HL-60/S4 (cell line): Measurements from ENCODE around the gene GPR52.
"Not testable (repeated sequence)": the region's sequence is repeated elsewhere in the genome, so short reads cannot be mapped to it uniquely, and the experiment has no call there.

ENCODE experiments used
- in situ Hi-C: fragments of 300-500 bp; cut with MboI; formaldehyde crosslinking; loops from 2 replicates; pipeline ENCODE4 v1.14.3; 2022; ENCODE audit warnings: low sequenced_read_pairs

Gene GPR52, protein sequence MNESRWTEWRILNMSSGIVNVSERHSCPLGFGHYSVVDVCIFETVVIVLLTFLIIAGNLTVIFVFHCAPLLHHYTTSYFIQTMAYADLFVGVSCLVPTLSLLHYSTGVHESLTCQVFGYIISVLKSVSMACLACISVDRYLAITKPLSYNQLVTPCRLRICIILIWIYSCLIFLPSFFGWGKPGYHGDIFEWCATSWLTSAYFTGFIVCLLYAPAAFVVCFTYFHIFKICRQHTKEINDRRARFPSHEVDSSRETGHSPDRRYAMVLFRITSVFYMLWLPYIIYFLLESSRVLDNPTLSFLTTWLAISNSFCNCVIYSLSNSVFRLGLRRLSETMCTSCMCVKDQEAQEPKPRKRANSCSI

DNA sequence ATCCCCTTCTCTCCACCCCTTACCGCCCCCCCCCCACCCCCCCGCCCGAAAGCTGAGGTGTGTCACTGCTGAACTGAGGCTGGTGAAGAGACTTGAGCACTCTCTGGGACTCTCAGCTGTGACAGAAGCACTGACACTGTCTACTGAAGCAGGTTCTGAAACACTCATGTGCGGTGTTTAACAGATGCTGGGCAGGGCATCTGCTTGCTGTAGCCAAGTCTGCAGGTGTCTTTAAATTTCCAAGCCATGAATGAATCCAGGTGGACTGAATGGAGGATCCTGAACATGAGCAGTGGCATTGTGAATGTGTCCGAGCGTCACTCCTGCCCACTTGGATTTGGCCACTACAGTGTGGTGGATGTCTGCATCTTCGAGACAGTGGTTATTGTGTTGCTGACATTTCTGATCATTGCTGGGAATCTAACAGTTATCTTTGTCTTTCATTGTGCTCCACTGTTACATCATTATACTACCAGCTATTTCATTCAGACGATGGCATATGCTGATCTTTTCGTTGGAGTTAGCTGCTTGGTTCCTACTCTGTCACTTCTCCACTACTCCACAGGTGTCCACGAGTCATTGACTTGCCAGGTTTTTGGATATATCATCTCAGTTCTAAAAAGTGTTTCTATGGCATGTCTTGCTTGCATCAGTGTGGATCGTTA lies at the start of gene GPR52:
TSS of gene GPR52 (plus strand) at position 99 of the 665 bp plus-strand sequence. CDS start at position 247, 148 bp downstream.
- in situ Hi-C loops: no loop called here

DNA sequence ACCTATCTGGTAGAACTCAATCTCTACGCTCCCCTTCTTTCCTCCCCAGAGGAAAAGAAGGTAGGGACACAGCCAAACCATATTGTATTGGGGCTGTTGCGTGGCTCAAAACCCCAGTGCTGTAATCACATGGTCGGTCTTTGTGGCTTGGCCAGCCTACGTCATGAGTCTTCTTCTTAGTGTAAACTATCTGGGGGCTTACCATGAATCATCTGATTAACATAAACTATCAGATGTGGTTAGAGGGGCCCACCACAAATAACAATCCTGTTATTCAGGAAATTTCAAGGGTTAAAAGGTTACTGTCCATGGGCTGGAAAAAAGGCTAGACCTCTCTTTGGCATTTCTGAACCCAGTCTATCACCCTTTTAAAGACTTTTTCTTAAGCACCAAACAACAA lies 49.5 kb upstream of the GPR52 start:
- in situ Hi-C loops: no loop called here

DNA sequence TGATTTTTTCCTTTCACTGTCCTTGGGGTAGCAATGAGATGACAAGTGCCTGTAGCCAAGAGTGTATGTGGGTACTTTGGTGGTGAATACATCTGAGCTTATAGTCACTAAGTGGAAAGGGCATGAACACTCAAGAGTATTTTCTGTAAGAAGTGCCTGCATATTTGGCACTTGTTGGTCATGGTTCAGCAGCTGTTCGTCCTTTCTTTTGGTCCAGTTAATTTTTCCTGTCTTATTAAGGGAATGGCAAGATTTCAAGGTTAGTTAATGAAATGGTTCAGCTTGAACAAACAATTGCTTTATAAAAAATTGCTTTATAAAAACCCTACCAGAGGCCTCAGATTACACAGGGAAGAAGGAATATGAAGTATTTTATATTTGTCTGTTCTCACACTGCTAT lies 48.6 kb upstream of the GPR52 start:
- in situ Hi-C loops: no loop called here

DNA sequence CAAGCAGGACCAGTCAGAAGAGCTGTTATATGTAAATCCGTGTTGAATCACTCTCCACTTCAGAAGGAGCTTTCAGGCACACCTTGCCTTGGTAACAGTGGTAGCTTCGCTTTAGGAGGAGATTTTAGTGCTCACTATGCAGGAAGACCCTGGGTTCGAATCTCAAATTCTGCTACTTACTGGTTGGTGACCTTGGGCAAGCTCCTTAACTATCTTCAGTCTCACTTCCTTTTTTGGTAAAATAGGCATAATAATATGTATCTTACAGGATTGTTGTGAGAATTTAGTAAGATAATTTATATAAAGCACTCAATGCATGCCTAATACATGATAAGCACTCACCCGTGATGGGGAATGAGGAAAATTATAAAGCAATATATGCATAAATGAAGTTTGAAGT lies 46.7 kb upstream of the GPR52 start:
- in situ Hi-C loops: no loop called here

DNA sequence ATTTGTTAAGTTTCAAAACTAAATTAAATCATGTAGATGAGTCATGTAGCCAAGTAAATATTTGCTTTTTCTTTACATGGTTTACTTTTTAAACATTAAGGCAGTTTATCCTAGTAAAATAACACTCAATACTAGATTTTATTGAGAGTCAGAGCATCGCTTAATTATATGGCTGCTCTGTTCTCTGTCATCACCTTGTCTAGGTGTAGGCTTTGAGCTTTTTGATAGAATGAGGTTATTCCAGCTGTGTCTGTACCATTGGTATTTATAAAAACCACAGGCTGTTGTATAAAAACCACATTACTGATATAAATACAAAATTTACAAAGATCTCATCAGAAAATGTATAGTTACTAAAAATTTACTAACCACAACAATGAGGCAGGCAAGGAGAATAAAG lies 42.5 kb upstream of the GPR52 start:
- in situ Hi-C loops: no loop called here

DNA sequence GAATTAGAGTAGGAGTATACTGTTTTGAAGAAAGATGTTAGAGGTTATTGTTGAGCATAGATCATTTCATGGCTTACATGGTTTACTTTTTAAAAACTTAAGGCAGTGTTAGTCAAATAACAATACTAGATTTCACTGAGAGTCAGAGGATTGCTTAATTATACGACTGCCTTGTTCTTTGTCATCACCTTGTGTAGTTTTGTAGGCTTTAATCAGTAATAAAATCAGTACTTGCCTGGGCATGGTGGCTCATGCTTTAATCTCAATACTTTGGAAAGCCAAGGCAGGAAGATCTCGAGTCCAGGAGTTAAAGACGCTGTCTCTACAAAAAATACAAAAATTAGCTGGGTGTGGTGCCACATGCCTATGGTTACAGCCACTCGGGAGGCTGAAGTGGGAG lies 41.3 kb upstream of the GPR52 start:
- in situ Hi-C loops: no loop called here

DNA sequence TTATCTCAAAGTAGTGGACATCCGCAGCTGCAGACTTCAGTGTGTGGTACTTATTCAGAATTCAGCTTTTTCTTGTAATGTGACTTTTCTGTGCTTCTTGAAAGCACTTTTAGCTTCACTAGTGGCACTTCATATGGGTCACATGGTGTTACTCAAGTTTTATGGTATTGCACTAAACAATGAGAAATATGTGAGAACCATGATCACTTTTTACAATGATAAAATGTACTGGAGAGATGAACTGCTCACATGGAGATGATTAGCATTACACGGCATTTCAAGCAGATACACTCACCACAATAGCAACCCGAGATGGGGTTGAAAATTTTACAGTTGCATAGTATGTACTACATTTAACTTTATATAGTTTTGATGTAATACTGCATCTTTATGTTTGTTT lies 40.1 kb upstream of the GPR52 start:
- in situ Hi-C loops: no loop called here

DNA sequence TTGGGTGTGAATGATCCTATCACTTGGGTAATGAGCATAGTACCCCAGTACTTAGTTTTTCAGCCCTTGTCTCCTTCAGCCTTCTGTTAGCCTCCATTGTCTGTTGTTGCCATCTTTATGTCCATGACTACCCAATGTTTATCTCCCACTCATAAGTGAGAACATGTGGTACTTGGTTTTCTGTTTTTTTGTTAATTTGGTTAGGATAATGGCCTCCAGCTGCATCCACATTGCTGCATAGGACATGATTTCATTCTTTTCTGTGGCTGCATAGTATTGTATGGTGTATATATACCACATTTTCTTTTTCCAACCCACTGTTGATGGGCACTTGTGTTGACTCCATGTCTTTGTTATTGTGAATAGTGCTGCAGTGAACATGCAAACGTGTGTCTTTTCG lies 39.6 kb upstream of the GPR52 start:
- in situ Hi-C loops: no loop called here

DNA sequence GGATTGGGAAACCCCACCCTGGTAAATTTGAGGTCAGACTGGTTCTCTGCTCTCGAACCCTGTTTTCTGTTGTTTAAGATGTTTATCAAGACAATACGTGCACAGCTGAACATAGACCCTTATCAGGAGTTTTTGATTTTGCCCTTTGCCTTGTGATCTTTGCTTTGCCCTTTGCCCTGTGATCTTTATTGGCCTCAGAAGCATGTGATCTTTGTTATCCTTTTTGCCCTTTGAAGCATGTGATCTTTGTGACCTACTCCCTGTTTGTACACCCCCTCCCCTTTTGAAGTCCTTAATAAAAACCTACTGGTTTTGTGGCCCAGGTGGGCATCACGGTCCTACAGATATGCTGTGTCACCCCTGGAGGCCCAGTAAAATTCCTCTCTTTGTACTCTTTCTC lies 38.0 kb upstream of the GPR52 start:
- in situ Hi-C loops: not testable (repeated sequence)

DNA sequence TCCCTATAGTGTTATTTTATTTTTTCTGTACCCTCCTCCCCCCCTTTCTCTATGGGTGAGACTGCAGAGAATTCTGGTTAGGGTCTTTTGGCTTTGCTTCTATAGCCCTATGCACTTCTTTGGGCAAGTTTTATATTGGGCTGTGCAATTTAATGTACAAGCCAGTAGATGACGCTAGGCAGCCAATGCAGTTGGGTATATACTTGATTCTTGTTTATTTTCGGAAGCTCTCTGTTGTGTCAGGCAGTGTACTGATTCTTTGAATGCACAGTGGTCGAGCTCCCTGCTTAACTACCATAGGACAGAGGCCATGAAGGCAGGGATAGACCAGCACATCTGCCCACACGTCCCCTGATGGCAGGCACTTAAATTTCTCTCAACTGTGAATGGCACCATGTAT lies 34.1 kb upstream of the GPR52 start:
- in situ Hi-C loops: no loop called here

DNA sequence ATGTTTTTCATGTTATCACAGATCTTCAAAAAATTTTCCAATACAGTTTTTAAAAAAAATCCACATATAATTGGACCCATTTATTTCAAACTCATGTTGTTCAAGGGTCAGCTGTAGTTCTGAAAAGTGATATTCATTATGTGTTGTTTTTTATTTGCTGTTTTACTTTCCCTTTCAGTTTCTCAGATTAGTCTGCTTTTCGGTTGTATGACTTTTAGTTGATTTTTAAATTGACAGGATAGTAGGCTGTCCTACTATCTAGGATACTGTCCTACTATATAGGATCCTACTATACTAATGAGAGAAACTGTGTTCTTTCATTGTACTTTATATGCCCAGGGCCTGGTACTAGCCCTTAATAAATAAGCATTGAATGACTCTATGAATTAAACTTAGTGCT lies 33.6 kb upstream of the GPR52 start:
- in situ Hi-C loops: no loop called here

DNA sequence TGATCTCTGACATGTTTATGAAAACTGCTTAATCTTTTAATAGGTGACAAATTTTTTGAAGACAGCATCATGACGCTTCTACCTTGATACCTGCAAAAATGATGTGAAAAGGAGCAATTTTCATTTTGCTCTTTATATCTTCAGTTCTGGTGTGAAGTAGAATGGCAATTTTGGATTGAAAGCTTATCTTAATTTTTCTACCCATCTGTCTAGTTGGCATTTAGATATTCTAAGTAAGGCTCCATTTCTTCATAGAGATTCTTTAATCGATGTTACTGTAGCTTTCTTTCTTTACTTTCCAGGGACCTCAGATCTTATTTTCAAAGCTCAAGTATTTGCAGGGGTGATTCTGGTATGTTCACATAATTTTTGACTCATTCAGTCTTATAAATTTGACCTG lies 32.3 kb upstream of the GPR52 start:
- in situ Hi-C loops: no loop called here

DNA sequence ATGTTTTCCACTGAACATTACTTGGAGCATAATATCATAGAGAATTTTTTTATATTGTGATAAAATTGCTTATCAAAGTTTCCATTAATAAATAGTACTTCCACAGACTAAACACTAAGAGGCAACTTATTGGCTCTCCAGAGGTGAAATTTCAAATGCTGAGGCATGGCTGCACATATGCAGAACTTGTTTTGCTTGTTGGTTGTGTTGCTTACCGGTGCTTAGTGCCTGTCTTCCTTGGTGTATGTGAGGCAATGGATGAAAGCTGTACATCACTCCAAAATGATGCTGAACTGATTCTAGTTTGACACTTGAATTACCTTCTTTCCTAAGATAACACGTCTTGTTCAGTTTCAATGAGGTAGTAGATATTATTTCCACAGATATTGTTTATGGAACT lies 29.8 kb upstream of the GPR52 start:
- in situ Hi-C loops: no loop called here

DNA sequence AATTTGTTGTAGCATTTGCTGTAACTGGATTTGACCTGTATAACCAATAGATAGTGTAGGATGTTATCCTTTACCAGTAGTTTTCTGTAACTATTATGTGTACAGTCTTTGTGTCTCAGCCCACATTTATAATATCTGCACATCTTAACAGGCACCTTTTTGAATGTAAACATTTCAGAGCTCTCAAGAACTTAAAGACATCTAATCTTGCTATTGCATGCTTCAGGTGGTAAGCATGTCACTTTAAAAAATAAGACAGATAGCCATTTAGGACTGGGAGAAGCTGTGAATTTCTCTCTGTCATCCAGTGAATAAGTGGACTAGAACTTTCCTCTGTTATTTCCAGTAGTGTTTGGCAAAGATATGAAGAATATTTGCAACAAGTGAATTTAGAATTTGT lies 22.6 kb upstream of the GPR52 start:
- in situ Hi-C loops: no loop called here

DNA sequence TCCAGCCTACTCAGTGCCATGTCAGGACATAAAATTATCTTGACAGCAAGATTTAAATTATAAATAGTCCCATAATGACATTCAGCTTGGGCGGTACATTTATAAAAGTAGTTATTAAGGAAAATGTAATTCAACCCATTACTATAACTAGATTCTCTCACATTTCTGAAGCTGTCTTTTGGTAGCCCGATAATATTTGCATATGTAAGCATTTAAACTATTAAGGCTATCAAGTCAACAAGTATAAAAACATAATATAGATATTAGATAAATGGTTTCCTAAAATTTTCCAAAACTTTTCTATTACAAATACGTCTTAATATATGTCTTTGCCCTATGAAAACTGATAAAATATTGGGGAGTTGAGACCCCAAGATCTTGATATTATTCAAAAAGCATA lies 21.6 kb upstream of the GPR52 start:
- in situ Hi-C loops: no loop called here

DNA sequence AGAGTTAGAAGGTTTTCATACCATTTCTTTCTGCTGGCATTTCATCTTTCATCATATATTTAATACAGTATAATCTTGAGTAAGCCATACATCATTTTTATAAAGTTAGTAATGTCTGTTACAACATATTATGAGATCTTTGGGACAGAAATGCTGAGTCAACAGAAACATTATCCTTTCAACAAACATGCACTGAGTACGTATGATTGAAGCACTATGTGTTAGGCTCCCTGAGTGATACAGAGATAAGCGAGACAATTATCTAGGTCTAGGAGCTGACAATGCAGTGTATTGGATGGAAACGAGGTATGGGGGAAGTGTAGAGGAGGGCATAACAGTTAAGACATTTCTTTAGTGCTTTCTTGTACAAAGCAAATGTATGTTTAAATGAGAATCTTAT lies 19.7 kb upstream of the GPR52 start:
- in situ Hi-C loops: no loop called here

DNA sequence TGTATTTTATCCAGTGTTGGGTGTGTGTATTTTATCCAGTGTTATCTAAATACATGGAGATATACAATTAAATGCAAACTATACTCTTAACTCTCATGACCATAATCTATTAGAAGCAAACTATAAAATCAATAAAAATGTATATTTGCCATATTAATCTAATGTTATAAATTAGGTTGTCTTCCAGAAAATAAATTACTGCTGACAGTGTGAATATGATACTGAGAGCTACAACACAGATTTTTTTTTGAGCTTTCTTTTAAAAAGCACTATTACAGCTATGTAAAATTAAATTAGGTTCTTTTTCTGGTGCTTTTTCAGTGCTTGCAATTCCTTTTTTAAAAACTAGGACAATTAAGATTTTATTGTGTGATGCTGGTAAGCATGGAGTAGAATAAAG lies 19.0 kb upstream of the GPR52 start:
- in situ Hi-C loops: no loop called here

DNA sequence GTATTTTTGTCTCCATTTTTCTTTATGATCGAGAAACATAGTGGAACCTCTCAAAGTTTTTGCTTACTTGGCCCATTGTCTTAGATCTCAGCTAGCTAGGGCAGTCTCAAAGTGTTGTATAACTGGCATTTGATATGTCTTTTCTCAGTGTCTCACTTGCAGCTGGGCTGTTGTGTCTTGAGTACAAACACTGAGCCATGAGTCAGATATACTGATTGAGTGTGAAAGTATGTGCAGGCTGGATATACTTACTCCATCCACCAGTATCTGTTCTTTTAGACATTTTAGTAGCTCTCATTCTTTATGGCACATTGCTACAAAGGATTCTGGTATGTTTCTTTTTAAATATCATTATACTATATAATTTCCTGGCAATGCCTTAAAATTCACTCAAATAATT lies 14.3 kb upstream of the GPR52 start:
- in situ Hi-C loops: no loop called here

DNA sequence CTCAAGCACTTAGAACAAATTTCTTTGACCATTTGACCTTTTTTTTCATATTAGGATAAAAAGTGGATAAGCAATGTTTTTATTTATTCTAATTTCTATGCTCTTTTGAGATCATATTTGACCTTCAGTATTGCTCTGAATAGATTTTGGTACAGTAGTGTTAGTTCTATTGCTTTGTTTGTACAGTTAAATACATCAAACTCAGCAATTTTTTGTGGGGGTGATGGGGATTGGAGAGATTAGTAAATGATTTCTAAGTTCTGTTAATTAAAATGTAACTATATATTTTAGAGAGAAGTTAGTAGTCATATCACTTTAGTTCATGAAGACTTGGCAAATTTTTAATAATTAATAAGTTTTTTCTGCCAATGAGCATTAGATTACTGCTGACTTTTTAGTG lies 2.4 kb upstream of the GPR52 start:
- in situ Hi-C loops: no loop called here

DNA sequence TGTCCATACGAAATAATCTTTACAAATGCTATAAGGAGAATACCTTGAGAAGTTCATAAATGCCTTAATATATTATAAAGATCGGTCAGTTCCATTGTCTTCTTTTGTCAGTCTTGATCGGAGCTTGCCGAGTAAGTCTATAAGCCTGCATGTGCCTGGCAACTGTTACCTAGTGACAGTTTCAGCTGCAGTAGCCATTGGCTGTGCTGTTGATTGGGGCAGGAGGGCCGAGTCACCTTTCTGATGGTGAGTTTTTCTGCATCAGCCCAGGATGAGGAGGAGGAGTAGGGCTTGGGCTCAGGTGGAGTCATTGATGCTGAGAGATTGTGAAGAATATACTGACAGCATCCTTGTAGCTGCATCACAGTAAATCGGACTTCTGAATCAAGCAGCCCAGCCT lies 1.9 kb upstream of the GPR52 start:
- in situ Hi-C loops: no loop called here

DNA sequence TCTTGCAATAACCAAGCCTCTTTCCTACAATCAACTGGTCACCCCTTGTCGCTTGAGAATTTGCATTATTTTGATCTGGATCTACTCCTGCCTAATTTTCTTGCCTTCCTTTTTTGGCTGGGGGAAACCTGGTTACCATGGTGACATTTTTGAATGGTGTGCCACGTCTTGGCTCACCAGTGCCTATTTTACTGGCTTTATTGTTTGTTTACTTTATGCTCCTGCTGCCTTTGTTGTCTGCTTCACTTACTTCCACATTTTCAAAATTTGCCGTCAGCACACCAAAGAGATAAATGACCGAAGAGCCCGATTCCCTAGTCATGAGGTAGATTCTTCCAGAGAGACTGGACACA lies 743 bp downstream of the GPR52 start:
- in situ Hi-C loops: no loop called here

DNA sequence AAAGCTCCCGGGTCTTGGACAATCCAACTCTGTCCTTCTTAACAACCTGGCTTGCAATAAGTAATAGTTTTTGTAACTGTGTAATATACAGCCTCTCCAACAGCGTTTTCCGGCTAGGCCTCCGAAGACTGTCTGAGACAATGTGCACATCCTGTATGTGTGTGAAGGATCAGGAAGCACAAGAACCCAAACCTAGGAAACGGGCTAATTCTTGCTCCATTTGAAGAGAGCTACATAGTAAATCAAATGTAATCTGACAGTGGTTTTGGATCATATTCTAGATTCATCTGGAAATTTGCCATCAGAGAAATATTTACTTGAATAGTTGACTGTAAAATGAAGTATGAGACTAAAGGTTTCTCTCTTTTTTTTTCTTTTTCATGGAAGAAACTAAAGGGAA lies 1.2 kb downstream of the GPR52 start:
- in situ Hi-C loops: no loop called here

DNA sequence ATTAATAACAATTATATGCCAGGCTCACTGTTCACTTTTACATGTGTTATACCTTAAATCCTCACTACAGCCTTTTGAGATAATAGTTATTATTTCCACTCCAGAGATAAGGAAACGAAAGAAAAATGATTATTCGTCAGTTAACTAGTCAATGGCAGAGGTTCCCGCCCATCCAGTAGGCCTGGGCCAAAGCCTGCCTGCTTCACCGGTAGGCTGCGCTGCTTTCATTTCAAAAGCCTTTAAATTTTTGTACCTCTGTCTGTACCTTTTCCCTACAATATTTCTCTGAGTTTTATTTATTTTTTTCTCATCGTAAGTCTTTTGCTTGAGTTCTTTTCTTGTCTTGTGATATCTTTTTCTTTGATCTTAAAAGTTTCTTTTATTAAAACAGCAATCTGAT lies 3.6 kb downstream of the GPR52 start:
- in situ Hi-C loops: no loop called here
